Suppressor macrophage (primary cell): ENCODE measurements around the gene MT1F.
A peak's percentile ranks its signal among the peaks of the same experiment; 100 is the strongest.
"Not testable (repeated sequence)": the region's sequence is repeated elsewhere in the genome, so short reads cannot be mapped to it uniquely, and the experiment has no call there.

Experiments used
- DNase-seq, 4 experiments: peaks; one replicate each; pipeline ENCODE4 v3.0.0-alpha.2; 2020 to 2022
- total RNA-seq, 17 experiments: gene quantifications; one replicate each; lab custom pipeline; 2026; ENCODE audit warnings: mixed read lengths in 6 of 17, inconsistent platforms in 3 of 17; lab: John Stamatoyannopoulos, UW

Gene MT1F
- 1.6 to 8.4 (median 3.2) reads per million in 17 experiments for total RNA-seq

DNA sequence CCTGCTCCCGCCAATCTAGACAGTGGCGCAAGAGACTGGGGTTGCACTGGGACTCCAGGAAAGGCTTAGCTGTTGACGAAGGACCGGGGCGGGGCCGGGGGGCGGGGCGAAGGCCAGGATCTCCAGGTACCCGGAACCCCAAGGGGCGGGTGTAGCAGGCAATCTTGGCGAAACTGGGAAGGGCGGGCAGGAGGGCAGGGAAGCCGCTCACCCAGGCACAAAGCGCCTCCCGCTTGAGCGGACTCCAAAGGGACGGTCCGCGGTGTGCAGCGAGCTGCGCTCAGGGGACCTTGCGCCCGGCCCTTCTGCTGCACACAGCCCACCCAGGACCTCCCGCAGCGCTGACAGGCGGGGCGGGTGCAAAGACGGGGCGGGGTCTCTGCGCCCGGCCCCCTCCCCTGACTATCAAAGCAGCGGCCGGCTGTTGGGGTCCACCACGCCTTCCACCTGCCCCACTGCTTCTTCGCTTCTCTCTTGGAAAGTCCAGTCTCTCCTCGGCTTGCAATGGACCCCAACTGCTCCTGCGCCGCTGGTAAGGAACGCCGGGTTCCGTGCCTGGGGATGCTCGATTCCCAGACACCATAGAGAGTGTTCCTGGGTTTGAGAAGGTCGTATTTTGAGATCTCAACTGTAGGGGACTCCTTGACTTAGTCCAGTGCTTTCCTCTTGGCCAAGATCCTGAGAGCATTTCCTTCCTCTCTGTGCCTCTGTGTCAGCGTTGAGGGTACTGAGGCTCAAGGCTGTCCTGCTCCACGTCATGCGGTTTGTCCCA lies at the start of gene MT1F:
MT1F (plus strand) TSS at position 405 of the 772 bp plus-strand sequence; CDS start at position 505, 100 bp downstream.
- peak; percentile 77 to 87 (median 82) for DNase-seq

DNA sequence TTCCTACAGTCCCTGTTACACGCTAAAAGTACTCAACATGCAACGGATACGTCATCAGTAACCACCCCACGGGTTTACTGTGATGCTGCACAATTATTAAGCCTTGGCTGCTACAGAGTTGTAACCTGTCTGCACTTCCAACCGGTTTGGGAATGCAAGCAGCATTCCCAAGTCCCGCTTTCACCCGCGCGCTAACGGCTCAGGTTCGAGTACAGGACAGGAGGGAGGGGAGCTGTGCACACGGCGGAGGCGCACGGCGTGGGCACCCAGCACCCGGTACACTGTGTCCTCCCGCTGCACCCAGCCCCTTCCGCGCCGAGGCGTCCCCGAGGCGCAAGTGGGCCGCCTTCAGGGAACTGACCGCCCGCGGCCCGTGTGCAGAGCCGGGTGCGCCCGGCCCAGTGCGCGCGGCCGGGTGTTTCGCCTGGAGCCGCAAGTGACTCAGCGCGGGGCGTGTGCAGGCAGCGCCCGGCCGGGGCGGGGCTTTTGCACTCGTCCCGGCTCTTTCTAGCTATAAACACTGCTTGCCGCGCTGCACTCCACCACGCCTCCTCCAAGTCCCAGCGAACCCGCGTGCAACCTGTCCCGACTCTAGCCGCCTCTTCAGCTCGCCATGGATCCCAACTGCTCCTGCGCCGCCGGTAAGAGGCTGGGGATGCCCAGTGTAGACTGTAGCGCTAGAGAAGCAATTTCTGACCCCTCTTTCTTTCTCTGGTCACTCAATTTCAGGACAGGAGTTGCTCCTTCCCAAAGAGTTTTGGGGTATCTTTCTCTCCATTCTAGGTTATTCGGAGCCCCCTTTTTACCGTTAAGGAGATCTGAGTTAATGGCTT lies 49.5 kb upstream of the MT1F start, which contains the start of gene MT2A:
MT2A (plus strand) TSS at position 542 of the 833 bp plus-strand sequence; CDS start at position 614, 72 bp downstream.
- peak; percentile 98 to 99 (median 98) for DNase-seq

DNA sequence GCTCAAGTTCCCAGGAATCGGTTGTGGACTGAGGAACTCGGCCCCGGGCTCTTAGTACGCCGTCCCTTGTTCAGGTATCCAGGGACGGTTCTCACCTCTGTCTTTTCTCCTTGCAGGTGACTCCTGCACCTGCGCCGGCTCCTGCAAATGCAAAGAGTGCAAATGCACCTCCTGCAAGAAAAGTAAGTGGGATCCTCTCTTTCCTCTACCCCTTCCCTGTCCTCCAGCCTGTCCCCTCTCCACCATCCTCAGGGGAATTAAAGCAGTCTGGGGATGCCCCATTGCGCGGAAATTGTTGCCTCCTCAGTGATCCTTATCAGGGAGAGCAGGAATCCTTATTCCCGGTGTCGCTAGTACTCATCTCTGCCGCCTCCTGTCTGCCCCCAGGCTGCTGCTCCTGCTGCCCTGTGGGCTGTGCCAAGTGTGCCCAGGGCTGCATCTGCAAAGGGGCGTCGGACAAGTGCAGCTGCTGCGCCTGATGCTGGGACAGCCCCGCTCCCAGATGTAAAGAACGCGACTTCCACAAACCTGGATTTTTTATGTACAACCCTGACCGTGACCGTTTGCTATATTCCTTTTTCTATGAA lies 48.8 kb upstream of the MT1F start:
- DNase-seq = peak in 1 of 4 experiments; percentile 16

DNA sequence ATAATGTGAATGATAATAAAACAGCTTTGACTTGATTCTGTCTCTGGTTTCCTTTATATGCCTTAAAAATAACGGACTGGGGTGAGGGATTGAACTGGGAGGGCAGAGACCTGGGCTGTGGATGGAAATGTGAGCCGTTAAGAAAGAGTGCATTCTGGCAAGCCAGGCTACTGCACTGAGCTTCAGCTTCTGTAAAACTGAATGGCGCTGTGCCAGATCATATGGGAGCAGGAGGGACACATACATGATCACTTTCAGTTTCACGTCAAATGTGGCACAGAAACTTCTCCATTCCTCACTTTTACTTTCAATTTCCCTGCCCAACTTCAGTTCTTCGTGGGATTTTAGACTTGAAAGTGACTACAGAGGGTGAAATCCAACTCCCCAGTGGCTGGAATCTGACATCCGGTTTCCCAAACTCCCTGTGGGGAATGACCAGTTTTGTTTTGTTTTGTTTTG lies 48.3 kb upstream of the MT1F start:
- DNase-seq = peak; percentile 93 to 99 (median 96)

DNA sequence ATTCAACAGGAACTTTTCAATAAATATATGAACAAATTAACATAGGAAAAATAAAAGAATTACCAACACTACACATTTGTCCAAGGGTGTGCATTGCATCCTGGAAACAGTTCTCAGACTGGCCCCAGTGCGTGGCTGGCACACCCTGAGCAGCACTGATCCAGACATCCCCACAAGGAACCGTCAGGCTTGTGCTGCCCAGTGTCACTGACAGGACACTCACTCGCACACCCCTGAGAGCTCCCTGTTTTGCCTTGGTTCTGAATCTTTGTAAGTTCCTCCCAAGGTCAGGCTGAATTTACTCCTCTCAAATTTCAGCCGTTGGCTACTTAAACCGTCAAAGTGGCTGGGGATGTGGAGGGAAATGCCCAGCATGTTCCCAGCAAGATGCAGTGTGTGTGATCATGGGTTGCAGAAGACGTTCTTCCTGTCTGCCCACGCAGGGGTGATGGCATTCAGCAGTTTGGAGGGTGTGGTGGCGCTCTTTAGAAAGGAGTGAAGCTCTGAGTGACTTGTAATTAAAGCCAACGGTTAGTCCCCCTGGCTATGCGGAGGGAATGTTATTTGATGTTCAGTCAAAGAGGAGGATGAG lies 47.6 kb upstream of the MT1F start:
- DNase-seq = peak; percentile 90 to 96 (median 94)

DNA sequence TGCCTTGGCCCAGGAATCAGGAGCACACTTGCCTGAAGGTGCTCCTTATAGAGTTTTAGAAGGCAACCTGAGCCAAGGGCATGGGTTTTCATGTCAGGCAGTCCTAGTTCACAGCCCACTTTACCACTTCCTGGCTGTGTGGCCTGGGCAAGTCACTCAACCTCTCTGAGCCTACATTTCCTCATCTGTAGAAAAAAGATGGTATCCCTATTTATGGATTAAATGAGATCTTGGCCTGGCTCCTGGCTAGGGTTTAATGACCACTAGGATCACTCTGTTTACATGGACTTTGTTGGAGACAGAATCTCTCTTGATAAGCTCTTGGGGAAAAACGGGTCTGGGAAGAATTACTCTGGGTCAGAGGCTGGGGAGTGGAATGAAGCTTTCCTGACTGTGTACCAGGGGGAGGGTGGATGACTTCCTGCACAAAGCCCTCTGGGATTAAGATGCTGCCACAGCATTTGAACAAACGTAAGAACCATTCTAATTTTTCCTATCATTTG lies 47.1 kb upstream of the MT1F start:
- no peak for DNase-seq

DNA sequence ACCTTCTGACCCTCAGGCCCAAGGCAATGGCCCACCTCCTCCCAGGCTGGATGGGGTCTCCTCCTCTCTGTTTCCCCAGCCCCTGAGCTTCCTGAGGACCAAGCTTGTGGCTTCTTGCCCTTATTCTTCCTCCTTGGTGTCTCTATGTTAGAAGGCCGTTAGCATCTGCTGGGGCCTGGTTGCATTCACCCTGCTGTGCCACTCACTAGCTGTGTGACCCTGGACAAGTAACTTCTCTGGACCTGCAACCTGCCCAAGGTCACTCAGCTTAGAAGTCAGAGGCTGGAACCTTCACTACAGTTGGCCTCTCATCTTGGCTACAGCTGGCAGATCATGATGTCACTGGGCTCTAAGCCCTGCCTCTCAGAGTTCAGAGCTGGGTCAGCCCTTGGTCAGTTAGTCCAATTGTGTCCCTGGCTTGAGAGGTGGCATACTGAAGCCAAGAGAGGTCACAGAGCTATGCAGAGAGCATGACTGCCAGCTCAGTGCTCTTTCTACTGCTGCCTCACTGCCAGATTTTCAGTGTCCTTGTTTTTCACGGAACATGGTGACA lies 46.4 kb upstream of the MT1F start:
- DNase-seq = peak in 2 of 4 experiments; percentile 37 to 59

DNA sequence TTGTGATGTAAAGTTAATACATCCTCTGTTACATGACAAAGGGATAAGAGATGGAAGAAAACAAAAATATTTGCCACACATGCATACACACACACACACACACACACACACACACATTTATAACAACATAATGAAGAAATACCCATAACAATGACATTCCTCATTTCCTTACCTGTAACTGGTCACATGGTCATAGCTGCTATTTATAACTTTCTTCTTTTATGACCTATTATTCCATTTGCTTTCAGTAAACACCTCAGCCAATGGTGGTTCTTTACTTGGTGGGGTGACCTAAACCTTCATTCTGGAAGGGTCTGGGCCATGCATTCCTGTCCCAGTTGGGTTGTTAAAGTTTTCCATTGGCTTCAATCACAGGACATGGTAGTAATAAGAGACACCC lies 44.1 kb upstream of the MT1F start:
- no peak for DNase-seq

DNA sequence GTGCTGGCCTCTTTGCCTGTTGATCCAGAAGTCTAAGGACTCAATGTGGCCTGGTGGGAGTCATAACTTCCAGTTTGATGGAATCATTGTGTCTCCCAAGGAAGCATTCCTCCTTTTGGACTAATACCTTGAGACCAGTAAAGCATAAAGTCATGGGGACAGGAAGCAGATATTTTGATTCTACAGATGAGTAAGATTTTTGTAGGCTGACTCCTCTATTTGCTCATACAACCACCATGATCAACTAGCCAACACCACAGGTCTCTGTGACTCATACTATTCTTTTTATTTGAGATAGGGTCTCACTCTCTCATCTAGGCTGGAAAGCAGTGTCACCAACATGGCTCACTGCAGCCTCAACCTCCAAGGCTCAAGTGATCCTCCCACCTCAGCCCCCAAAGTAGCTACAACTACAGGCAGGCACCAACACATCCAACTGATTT lies 43.2 kb upstream of the MT1F start:
- no peak for DNase-seq

DNA sequence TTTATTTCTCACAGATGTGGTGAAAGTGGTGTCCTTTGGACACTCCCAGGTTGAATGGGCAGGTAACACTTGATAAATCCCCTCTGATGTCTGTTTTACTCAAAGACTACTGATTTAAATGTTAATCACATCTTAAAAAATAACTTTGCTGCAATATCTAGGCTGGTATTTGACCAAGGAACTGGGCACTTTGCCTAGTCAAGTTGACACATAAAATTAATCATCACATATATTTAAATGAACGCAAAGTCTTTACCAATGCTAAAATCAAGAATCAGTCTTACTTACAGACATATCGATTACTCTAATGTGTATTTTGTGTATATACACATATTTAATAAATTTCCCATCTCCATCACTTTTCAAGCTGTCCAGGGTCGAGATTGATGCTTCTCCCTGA lies 42.4 kb upstream of the MT1F start:
- no peak for DNase-seq

DNA sequence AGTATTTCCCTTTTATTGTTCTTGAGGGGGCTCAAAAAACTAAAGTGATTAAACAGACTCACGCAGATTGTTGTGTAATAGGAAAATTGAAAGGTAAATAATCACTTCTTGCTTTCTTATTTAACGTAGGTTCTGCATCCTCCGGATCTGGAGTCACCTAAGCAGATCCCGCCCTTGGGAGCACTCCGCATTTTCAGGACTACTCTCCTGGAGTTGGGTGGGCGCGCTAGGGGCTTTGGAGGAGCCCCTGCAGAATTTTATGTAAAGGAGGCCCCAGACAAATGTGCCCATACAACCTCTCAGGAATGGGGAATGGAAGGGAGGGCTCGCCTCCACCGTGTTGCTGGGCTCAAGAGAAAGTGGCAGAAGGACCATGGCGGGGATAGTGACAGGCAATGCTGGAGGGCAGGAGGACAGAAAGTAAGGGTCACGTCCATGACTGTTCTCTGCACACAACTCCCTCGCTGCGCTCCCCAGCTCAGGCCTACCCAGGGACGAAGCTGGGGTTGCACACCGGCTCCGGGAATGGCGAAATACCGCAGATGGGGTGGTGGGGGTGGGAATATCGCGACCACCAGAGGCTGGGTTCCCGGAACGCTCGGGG lies 41.0 kb upstream of the MT1F start:
- no peak for DNase-seq

DNA sequence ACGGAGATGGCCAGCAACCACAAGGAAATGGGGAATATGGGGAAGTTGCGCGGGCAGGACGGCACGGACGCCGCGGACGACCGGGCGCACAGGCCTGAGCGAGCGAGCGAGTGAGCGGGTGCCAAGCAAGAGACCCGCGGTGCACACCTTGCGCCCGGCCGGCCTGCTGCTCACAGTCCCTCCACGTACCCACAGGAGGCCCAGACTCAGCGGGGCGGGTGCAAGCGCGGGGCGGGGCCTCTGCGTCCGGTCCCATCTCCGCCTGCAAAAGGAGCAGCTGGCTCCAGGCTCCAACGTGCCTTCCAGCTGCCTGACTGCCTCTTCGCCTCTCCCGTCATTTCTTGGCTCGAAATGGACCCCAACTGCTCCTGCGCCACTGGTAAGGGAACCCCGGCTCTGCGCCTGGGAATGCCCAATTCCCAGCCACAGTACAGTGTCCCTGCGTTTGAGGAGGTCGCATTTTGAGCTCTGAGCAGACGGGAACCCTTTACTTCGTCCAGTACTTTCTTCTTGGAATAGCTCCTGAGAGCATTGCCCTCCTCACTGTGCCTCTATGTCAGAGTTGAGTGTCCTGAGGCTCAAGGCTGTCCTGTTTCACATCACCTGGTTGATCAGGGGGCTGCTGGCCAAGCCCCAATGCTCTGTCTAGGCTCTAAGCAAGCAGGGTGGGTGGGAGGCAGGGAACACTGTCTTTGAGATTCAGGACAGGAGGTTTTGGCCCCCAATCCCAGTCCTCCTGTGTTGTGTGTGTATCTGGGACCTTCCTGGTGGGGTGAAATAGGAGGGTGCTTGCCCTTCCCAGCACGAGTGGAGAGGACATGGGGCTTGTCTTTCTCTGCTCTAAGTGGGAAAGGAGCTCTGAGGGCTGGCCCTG lies 40.3 kb upstream of the MT1F start:
- peak in 3 of 4 experiments; percentile 34 to 55 (median 53) for DNase-seq

DNA sequence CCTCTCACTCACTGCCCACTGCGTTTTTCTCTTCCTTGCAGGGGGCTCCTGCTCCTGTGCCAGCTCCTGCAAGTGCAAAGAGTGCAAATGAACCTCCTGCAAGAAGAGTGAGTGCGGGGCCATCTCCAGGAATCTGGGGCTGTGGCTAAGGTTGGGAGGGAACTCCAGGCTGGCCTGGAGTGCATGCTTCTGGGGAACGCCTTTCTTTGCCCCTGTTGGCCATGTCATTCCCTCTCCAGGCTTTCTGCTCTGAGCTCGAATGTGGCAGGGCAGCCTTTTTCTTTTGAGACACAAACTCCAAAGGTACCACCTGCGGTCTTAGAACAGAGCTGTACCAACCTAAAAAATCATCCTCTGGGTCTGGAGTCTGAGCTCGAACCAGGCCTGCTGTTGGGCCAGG lies 39.6 kb upstream of the MT1F start:
- no peak for DNase-seq

DNA sequence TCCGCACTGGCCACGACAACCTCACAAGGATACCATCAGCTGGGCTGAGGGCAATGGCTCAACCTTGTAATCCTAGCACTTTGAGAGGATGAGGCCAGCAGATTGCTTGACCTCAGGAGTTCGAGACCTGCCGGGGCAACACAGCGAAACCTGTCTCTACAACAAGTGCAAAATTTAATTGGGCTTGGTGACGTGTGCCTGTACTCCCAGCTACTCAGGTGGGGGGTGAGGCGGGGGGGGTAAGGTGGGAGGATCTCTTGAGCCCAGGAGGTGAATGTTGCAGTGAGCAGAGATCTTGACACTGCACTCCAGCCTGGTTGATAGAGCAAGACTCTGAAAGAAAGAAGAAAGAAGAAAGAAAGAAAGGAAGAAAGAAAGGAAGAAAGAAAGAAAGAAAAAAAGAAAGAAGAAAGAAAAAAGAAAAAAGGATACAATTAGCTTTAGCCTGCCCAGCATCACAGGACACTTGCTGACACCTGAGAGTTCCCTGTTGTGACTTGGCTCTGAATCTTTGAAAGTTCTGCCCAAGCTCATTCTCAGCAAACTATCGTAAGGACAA lies 37.3 kb upstream of the MT1F start:
- DNase-seq = no peak

DNA sequence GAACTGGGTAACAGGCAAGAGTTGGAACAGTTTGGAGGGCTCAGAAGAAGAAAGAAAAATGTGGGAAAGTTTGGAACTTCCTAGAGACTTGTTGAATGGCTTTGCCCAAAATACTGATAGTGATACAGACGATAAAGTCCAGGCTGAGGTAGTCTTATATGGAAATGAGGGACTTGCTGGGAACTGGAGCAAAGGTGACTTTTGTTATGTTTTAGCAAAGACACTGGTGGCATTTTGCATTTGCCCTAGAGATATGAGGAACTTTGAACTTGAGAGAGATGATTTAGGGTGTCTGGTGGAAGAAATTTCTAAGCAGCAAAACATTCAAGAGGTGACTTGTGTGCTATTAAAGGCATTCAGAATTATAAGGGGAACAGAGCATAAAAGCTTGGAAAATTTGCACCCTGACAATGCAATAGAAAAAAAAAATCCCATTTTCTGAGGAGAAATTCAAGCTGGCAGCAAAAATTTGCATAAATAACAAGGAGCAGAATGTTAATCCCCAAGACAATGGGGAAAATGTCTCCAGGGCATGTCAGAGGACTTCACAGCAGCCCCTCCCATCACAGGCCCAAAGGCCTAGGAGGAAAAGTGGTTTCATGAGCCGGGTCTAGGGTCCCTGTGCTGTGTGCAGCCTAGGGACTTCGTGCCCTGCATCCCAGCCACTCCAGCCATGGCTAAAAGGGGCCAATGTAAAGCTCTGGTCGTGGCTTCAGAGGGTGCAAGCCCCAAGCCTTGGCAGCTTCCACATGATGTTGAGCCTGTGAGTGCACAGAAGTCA lies 35.9 kb upstream of the MT1F start:
- not testable (repeated sequence) for DNase-seq

DNA sequence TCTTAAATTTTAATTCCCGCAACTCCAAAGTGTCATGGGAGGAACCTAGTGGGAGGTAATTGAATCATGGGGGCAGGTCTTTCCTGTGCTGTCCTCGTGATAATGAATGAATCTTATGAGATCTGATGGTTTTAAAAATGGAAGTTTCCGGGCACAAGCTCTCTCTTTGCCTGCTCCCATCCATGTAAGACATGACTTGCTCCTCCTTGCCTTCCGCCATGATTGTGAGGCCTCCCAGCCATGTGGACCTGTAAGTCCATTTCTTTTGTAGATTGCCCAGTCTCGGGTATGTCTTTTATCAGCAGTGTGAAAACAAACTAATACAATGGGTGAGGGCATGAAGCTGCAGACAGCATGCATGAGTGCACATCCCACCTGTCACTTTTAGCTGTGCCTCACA lies 34.6 kb upstream of the MT1F start:
- DNase-seq = not testable (repeated sequence)

DNA sequence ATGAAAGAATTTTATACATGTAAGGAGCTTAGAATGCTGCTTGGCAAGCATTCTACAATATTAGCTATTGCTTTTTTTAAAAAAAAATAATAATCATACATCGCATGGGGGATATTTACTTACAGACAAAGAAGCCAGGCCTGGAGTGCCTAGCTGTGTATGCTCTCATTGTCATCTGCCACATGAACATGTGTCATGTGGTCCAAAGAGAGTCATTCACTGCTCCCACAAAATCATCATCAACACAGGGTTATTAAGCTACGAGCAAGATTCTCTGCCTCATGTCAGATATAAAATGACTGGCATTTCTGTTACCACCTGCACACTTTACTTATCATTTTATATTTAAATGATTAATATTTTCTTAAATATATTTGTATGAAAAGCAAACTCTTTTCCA lies 34.1 kb upstream of the MT1F start:
- peak in 2 of 4 experiments; percentile 30 to 47 for DNase-seq

DNA sequence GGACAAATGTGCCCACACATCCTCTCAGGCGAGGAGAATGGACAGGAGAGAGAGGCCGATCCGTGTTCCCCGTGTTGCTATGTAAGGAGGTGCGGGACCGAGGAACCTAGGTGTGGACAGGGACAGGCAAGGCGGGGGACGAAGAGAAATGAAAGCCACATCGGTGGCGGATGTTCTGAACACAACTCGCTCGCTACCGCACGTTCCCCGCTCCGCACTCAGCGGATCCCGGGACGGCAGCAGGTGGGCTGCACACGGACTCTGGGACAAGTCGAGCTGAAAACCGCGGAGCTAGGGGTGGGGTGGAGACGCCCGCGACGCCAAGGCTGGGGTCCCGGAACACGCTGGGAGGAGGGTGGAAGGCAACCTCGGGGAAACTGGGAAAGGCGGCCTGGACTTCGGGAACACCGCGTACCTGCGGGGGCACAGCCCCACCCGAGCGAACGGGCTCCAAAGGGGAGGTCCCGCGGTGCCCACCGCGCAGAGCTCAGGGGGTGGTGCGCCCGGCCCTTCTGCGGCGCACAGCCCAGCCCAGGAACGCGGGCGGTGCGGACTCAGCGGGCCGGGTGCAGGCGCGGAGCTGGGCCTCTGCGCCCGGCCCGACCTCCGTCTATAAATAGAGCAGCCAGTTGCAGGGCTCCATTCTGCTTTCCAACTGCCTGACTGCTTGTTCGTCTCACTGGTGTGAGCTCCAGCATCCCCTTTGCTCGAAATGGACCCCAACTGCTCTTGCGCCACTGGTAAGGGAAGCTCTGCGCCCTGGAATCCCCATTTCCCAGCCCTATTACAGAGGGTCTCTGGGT lies 32.4 kb upstream of the MT1F start, which contains the start of gene MT1E:
MT1E (plus strand) TSS at position 642 of the 803 bp plus-strand sequence; CDS start at position 713, 71 bp downstream.
- peak; percentile 78 to 86 (median 81) for DNase-seq
